Stimulated activated CD4-positive, alpha-beta T cell treated with anti-CD3 and anti-CD28 coated beads, TNF-alpha, amount 100 ng/mL, for 24 hours (primary cell): ENCODE data around the gene MYF6.

ENCODE experiments used
- DNase-seq, 3 experiments: peaks; one replicate each; pipeline ENCODE4 v3.0.0-alpha.2; 2020; ENCODE audit warnings: low read depth in 3 of 3

MYF6 gene

DNA sequence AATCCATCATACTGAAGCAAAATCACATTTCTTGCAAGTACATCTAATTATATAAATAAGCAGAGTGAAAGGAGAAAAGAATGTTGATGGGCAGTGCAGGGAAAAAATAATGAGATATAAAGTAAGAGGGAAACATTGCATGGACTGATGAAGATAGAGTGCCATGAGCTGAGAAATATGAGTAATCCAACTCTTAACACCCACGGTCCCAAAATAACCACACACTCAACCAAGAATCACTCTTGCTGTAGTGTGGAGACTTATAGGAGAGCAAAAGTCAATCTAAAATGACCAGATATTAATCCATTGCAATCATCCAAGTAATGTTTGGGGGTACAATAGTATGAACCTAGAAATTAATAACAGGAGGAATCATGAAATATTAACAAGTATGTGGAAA, 49.4 kb downstream of the MYF6 start:
- no peak for DNase-seq
